Measurements from ENCODE around the gene UGT1A5.

DNA sequence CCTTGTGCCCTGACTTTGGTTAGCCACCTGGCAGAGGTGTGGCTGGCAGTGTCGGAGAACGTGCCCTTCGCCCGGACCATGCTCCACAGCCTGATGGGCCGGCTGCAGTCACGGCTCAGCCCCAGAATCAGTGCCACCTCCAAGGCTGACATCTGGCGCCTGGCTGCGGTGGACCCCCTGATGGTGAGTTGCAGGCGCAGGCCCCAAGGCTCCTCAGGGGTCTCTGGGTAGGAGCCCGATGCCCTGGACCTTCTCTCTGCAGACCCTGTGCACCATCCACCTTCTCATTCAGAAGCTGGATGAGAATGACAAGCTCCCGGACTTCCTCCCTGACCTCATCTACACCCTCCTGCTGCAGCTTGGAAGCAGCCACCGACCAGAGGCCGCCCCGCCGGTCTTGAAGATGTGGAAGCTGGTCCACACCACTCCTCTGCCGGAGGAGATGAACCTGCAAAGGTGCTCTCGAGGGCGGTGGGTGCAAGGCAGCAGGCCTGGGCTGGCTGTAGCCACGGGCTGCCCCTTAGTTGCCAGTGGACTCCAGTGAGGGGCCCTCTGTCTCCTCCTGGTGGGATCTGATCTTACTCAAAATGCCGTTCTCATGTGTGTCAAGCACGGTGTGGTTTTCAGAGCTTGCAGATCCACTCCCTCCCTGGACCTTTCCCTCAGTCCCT, 109.5 kb downstream of the UGT1A5 start:
- TF ChIP-seq CTCF (tag by site-specific recombination; IDR thresholded peaks at IDR 0.05): no peak
- TF ChIP-seq, protein P1, sequence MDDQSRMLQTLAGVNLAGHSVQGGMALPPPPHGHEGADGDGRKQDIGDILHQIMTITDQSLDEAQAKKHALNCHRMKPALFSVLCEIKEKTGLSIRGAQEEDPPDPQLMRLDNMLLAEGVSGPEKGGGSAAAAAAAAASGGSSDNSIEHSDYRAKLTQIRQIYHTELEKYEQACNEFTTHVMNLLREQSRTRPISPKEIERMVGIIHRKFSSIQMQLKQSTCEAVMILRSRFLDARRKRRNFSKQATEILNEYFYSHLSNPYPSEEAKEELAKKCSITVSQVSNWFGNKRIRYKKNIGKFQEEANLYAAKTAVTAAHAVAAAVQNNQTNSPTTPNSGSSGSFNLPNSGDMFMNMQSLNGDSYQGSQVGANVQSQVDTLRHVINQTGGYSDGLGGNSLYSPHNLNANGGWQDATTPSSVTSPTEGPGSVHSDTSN (CRISPR knock-in tag; IDR thresholded peaks at IDR 0.05): no peak
- TF ChIP-seq ZBTB7A (tag by site-specific recombination; IDR thresholded peaks at IDR 0.05; ENCODE audit: low read depth): no peak
- TF ChIP-seq SETDB1 (IDR thresholded peaks at IDR 0.05; ENCODE audit: insufficient read length, low read length): no peak
- TF ChIP-seq KLF10 (tag by site-specific recombination; IDR thresholded peaks at IDR 0.05): no peak
- TF ChIP-seq, protein P2, sequence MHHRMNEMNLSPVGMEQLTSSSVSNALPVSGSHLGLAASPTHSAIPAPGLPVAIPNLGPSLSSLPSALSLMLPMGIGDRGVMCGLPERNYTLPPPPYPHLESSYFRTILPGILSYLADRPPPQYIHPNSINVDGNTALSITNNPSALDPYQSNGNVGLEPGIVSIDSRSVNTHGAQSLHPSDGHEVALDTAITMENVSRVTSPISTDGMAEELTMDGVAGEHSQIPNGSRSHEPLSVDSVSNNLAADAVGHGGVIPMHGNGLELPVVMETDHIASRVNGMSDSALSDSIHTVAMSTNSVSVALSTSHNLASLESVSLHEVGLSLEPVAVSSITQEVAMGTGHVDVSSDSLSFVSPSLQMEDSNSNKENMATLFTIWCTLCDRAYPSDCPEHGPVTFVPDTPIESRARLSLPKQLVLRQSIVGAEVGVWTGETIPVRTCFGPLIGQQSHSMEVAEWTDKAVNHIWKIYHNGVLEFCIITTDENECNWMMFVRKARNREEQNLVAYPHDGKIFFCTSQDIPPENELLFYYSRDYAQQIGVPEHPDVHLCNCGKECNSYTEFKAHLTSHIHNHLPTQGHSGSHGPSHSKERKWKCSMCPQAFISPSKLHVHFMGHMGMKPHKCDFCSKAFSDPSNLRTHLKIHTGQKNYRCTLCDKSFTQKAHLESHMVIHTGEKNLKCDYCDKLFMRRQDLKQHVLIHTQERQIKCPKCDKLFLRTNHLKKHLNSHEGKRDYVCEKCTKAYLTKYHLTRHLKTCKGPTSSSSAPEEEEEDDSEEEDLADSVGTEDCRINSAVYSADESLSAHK (tag by site-specific recombination; IDR thresholded peaks at IDR 0.05): no peak
- TF ChIP-seq MYNN (tag by site-specific recombination; IDR thresholded peaks at IDR 0.05; ENCODE audit: borderline replicate concordance): no peak
- TF ChIP-seq ZNF175 (tag by site-specific recombination; IDR thresholded peaks at IDR 0.05): no peak
- no peak for TF ChIP-seq ZNF488 (tag by site-specific recombination; IDR thresholded peaks at IDR 0.05)
- no peak for TF ChIP-seq ZFP69B (tag by site-specific recombination; IDR thresholded peaks at IDR 0.05)
- TF ChIP-seq ZNF211 (tag by site-specific recombination; IDR thresholded peaks at IDR 0.05; ENCODE audit: low read depth): no peak
- no peak for TF ChIP-seq ZNF629 (tag by site-specific recombination; IDR thresholded peaks at IDR 0.05)
- TF ChIP-seq ZNF24 (tag by site-specific recombination; IDR thresholded peaks at IDR 0.05): no peak
- no peak for TF ChIP-seq ZNF560 (tag by site-specific recombination; IDR thresholded peaks at IDR 0.05; ENCODE audit: borderline replicate concordance)

Measured in HEK293 (cell line).